Muscle of leg (tissue), 11 donors: Measurements from ENCODE around the gene ELK3. TPM values are rescaled to one million over a fixed set of nuclear protein-coding genes. Genes with fewer than 3 reads are reported as not detected.

Experiments used
- DNase-seq: peaks from one replicate; pipeline ENCODE4 v3.0.0; 2013
- H3K27ac ChIP-seq: one replicate; pipeline ENCODE4 v1.5.1; 2013; ENCODE audit warnings: mild to moderate bottlenecking, low read length, control low read depth
- H3K27me3 ChIP-seq: one replicate; pipeline ENCODE4 v1.6.1; 2013; ENCODE audit warnings: low read length; ENCODE audit not compliant: control insufficient read depth, insufficient read depth
- H3K36me3 ChIP-seq: one replicate; pipeline ENCODE4 v1.6.1; 2013; ENCODE audit warnings: low read length; ENCODE audit not compliant: control insufficient read depth, insufficient read depth
- H3K4me1 ChIP-seq: one replicate; pipeline ENCODE4 v1.6.1; 2013; ENCODE audit warnings: low read length; ENCODE audit not compliant: control insufficient read depth, insufficient read depth
- H3K4me3 ChIP-seq: one replicate; pipeline ENCODE4 v1.5.1; 2013; ENCODE audit warnings: low read length, control low read depth
- H3K9me3 ChIP-seq: replicated peaks from 2 replicates; pipeline ENCODE4 v1.6.1; 2013; ENCODE audit warnings: low read depth, low read length; ENCODE audit not compliant: control insufficient read depth
- WGBS: methylation state at CpG from one replicate; pipeline ENCODE4 v1.1.5; 2013; ENCODE audit warnings: missing lambda C conversion rate; ENCODE audit not compliant: insufficient coverage; 5-methylcytosine and 5-hydroxymethylcytosine counted together
- polyA plus RNA-seq, 8 donors: library from polyadenylated mRNA; unstranded; fragments of 120-200 nt; gene quantifications; one replicate each; pipeline versions ENCODE4 v1.2.1 to v1.2.3, GENCODE V29; 2013; ENCODE audit warnings: inconsistent platforms in 1 of 8, low replicate concordance in 1 of 8; ENCODE audit not compliant: insufficient read length in 8 of 8, insufficient read depth in 1 of 8
- total RNA-seq: library from RNA; stranded (reverse); fragments of 120-200 nt; gene quantifications from one replicate; pipeline ENCODE4 v1.2.4, GENCODE V29; 2013

ELK3 gene
- total and polyA plus RNA-seq, 9 donors: 19.8 to 55.5 (median 40.2) TPM

- 71% methylated on average over 5 of the region's 6 CpGs for WGBS
- peaks cover 37% of the 10 kb centered on the region for H3K4me1 ChIP-seq
- H3K9me3 ChIP-seq: no peaks in the 10 kb centered on the region
- H3K36me3 ChIP-seq: peaks cover 6% of the 10 kb centered on the region
- no peak overlapping the region for H3K4me3 ChIP-seq
- DNase-seq: no peak
- H3K27ac ChIP-seq: peak overlapping the region; percentile 18
- H3K27me3 ChIP-seq: no peaks in the 10 kb centered on the region
These were observed 27.2 kb downstream of the ELK3 start for GRCh38 chr12:96221391-96221790.

GRCh38 chr12:96223411-96224218 is 29.4 kb downstream of the ELK3 start:
- Histone ChIP-seq H3K4me1 (peaks cover 34% of the 10 kb centered on the region), H3K36me3 (peaks cover 8% of the 10 kb centered on the region), H3K27me3 (no peaks in the 10 kb centered on the region), H3K9me3 (no peaks in the 10 kb centered on the region), H3K27ac (no peak overlapping the region), H3K4me3 (no peak overlapping the region)
- no peak for DNase-seq
- WGBS: 70% methylated on average over 10 of the region's 16 CpGs

DNA sequence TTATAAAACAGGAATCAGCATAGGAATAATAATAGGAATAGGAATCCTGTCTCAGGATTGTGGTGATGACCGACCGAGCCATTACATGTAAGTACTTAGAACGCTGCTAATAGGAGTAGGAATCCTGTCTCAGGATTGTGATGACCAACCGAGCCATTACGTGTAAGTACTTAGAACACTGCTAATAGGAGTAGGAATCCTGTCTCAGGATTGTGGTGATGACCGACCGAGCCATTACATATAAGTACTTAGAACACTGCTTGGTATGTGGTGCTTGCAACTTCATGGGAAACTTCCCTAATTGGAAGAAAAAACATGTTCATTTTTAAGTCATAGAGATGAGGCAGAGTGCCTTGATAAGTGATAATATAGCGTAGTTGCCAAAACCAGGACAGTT is 30.0 kb downstream of the ELK3 start:
- 71% methylated on average over 1 of the region's 8 CpGs for WGBS
- Histone ChIP-seq H3K36me3 (peaks cover 8% of the 10 kb centered on the region), H3K27ac (peak overlapping the region; percentile 53)

DNA sequence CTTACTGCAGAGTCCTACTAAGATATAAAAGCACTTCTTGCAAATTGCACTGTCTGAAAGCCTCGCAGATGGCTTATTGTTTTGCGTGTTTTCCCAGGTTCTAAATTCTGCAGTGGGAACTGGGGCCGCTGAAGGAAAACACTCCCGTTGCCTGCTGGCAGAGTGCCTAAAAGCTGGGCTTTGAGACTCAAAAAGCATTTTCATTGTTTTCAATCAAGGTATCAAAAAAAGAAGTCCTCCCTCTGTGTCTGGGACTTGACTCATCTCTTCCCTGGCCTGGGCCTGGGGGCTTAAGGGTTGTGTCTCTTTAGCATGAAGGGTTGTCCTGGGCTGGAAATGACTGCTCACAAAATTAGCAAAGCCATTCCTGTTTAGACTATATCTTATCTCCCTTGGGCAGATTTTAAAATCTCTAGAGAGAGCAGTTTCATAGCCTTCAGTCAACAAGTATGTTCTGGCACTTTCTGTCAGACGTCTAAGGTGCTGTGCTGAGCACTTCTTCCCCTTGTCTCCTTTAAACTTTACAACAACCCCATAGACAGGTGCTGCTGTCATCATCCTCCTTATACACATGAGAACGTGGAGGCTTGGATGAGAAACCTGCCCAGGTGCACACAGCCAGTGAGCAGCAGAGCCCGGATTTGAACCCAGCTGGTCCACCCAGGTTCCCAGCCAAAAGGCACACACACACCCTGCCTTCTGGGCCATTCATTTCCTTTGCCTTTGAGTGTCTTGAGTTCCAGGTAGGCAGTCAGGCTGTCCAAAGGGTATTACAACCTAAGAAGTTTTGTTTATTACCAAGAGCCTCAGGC is 31.1 kb downstream of the ELK3 start:
- Histone ChIP-seq H3K9me3 (no peaks in the 10 kb centered on the region), H3K4me3 (no peak overlapping the region), H3K36me3 (peaks cover 8% of the 10 kb centered on the region), H3K4me1 (peaks cover 26% of the 10 kb centered on the region), H3K27me3 (no peaks in the 10 kb centered on the region), H3K27ac (no peak overlapping the region)
- 25% methylated on average over 5 of the region's 7 CpGs for WGBS
- DNase-seq: peak; percentile 82

More for the DNA sequence above, 30.0 kb downstream of the ELK3 start:
- no peak for DNase-seq
- Histone ChIP-seq H3K4me1 (peaks cover 34% of the 10 kb centered on the region), H3K27me3 (no peaks in the 10 kb centered on the region), H3K9me3 (no peaks in the 10 kb centered on the region), H3K4me3 (no peak overlapping the region)

DNA sequence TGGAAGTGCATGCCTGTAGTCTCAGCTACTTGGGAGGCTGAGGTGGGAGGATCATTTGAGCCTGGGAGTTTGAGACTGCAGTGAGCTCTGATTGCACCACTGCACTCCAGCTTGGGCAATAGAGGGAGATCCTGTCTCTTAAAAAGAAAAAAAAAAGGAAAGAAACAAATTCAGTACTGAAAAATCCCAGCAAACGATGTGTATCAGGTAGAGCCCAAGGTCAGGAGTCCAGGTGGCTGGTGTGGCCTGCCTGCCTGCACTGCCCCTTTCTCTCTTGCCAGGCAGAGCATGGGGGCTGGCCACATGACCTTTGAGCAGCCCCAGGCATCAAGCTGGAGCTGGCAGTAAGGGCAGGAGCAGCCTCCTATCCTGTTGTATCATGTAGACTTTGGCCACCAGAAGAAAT is 31.8 kb downstream of the ELK3 start:
- Histone ChIP-seq H3K27ac (no peak overlapping the region), H3K4me1 (peaks cover 20% of the 10 kb centered on the region), H3K36me3 (peaks cover 8% of the 10 kb centered on the region)

GRCh38 chr12:96226401-96226800 is 32.2 kb downstream of the ELK3 start:
- H3K27me3 ChIP-seq: no peaks in the 10 kb centered on the region
- peaks cover 8% of the 10 kb centered on the region for H3K36me3 ChIP-seq
- no peak overlapping the region for H3K27ac ChIP-seq
- H3K4me3 ChIP-seq: no peak overlapping the region
- H3K9me3 ChIP-seq: no peaks in the 10 kb centered on the region
- WGBS: 93% methylated on average over 3 of the region's 4 CpGs
- no peak for DNase-seq
- H3K4me1 ChIP-seq: peaks cover 16% of the 10 kb centered on the region

More for the DNA sequence above, 31.8 kb downstream of the ELK3 start:
- Histone ChIP-seq H3K9me3 (no peaks in the 10 kb centered on the region), H3K27me3 (no peaks in the 10 kb centered on the region), H3K4me3 (no peak overlapping the region)
- no peak for DNase-seq
- WGBS: 92% methylated on average over 1 of the region's 1 CpG

DNA sequence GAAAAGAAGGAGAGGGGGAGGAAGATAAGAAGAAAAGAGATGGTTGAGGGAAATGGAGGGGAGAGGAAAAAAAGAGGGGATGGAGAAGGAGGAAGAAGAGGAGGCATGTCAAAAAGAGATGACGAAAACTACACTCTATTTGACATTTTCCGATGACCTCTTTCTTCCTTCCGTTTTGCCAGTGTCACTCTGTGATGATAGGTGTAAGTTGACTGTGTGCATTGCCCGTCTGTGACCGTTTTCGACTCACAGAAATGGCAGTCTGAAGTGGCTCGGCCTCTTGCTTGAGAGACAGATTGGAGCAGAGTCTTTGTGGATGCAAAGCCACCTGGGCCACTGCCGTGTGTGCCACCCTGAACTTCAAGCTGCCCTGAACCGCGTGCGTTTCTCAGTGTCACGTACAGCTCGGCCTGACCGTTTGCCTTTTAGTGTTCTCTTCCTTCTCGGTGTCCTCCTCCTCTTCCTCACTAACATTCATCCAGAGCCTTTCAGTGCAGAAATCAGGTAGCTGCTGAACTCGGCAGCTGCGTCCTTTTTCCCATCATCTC is 32.7 kb downstream of the ELK3 start:
- Histone ChIP-seq H3K36me3 (peaks cover 8% of the 10 kb centered on the region), H3K9me3 (no peaks in the 10 kb centered on the region), H3K27me3 (no peaks in the 10 kb centered on the region), H3K4me1 (peaks cover 14% of the 10 kb centered on the region), H3K27ac (no peak overlapping the region), H3K4me3 (no peak overlapping the region)
- 78% methylated on average over 14 of the region's 17 CpGs for WGBS
- no peak for DNase-seq

GRCh38 chr12:96227365-96228106 is 33.4 kb downstream of the ELK3 start:
- H3K27ac ChIP-seq: no peak overlapping the region
- no peak overlapping the region for H3K4me3 ChIP-seq
- 81% methylated on average over 10 of the region's 12 CpGs for WGBS
- DNase-seq: no peak
- H3K36me3 ChIP-seq: peaks cover 8% of the 10 kb centered on the region
- no peaks in the 10 kb centered on the region for H3K9me3 ChIP-seq
- H3K4me1 ChIP-seq: peaks cover 14% of the 10 kb centered on the region
- no peaks in the 10 kb centered on the region for H3K27me3 ChIP-seq

DNA sequence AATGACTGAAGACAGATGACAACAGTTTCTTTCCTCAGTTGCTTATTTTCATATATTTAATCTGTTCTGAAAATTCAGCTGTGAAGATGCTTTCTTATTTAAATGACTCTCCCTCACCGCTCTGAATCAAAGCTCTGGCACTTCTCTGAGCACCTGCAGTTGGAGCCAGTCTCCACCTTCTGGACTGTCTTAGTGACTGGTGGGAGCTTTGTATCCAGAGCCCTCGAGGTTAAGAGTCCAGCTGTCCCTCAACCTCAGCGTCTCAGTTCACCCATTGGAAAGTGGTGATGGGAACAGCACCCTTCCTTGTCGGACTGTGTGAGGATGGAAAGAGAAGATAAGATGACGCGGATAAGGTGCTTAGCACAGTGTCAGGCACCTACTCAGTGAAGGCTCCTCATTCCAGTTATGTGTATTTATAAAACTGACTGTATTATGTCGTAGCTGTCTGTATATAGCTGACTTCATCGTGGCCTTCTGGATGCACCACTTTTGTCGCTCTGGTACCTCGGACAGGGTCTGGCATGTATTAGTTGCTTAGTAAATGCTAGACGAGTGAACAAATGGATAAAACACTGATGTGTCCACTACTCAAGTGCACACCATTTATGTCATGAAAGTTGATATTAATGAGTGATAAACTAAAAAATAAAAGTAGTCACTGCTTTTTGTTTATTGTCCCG is 34.5 kb downstream of the ELK3 start:
- DNase-seq: no peak
- 90% methylated on average over 7 of the region's 12 CpGs for WGBS
- peaks cover 8% of the 10 kb centered on the region for H3K36me3 ChIP-seq
- peaks cover 16% of the 10 kb centered on the region for H3K4me1 ChIP-seq
- no peaks in the 10 kb centered on the region for H3K9me3 ChIP-seq
- H3K27me3 ChIP-seq: no peaks in the 10 kb centered on the region
- no peak overlapping the region for H3K4me3 ChIP-seq
- no peak overlapping the region for H3K27ac ChIP-seq
